Skin of body (tissue), 2 donors: ENCODE data around the gene HUWE1. TPM values are rescaled to one million over a fixed set of nuclear protein-coding genes. Genes with fewer than 3 reads are reported as not detected.

Source experiments
- DNase-seq: peaks from one replicate; lab custom pipeline; 2025; lab: John Stamatoyannopoulos, UW
- total RNA-seq: library from RNA; depleted of rRNA; stranded (reverse); fragments of >200 nt; gene quantifications from one replicate; pipeline ENCODE4 v1.2.3, GENCODE V29; 2014

HUWE1 gene
- total RNA-seq, 1 donor from 2014 or later = 90.4 TPM

- DNase-seq = no peak
These were observed 8.1 kb upstream of the HUWE1 start for GRCh38 chrX:53694642-53695041.

DNA sequence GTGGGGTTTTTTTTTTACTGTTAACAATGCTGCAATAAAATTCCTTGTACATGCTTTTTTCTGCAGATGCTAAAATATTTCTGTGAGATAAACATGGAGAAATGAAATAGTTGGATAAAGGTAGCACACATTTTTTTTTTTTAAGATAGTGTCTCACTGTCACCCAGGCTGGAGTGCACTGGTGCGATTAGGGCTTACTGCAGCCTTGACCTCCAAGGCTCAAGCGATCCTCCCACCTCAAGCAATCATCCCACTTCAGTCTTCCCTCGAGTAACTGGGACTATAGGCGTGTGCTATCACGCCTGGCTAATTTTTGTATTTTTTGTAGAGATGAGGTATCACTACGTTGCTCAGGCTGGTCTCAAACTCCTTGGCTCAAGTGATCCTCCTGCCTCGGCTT is 1.8 kb upstream of the HUWE1 start:
- no peak for DNase-seq

- peak; percentile 0 for DNase-seq
These were observed 808 bp downstream of the HUWE1 start for GRCh38 chrX:53685711-53686110.

DNA sequence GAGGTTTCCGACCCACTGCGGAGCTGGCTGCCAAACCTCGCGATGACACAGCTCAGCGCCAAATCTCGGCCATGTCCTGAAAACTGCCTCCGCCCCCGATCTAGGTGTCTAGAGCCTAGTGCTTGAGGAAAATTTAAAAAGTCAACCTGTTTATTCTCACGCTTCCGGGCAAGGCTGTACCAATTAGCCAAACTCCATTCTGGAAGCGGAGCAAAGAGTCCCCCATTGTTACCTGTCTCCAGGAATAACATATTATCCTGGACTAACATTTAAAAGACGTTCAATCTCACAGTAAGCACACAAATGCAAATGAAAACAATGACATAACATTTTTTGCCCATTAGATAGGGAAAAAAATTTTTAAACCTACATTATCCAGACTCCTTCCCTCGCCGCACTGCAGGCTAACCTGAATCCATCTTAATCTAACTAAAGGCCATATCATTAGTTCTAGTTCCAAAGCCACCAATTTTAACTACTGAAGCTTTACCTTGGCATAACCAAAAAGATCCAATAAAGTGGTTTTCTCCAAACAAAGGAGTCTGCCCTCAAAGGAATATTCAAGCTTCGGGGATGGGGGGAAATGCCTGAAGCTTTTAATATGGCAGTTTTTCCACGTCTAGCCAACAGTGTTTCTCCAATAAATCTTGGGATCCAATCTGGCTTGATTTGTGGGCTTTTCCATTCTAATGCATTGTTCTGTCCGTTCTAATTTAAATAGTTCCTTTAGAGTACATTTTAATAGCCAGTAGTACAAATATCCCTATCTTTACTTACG is 1.9 kb downstream of the HUWE1 start:
- no peak for DNase-seq

DNA sequence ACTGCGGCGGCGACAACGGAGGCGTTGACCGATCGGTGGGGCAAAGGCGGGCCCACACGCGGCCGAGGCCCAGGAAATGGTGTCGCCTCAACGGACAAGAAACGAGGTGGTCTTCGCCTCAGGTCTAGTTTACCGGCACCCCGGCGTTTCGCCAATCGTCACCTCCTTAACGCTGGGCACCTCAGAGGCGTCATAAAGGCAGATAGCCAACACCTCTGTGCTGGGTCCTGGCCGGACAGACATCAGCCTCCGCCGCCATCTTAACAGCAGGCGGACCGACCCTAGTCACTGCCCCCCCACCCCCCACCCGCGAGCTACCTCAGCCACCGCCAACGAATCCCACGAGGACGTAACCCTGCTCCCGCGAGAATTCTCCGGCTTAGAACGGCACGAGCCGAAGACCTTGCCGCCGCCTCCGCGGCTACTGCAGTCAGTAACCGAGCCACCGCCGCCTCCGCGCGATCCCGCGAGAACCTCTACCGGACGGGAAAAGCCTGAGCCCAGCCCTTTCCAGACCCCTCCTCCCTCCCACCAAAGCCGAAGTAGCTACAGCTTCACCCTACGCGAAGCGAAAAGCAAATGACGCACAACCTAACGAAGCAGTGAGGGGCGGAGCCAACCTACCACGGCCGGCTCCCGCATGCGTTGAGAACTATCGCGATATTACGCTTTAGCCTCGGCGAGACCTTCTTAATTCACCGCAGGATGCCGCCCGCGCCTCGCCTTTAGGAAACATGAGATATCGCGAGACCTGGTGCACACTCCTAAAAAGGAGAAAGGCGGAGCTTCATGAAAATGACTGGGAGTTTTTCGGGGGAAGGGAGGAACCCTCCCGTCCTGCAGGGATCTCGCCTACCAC is 2.7 kb downstream of the HUWE1 start:
- peak; percentile 98 for DNase-seq

GRCh38 chrX:53682885-53683555 is 3.5 kb downstream of the HUWE1 start:
- no peak for DNase-seq

DNA sequence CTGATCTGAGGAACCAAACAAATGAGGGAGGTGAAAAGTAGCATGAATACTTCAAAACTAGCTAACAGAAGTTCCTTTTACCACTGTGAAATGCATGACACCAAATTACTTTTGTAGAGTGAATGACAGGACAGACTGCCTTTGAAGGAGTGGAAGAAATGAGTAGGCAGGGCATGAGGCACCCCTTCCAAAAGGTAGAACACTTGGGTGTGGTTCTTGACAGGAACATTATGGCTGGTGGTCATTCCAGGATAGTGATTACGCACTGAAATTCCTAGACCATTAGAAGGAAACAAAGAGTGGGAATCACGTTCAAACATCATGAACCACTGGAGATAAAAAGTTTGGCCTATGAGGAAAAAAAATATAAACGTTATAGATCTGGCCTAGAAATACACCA is 4.9 kb downstream of the HUWE1 start:
- no peak for DNase-seq

DNA sequence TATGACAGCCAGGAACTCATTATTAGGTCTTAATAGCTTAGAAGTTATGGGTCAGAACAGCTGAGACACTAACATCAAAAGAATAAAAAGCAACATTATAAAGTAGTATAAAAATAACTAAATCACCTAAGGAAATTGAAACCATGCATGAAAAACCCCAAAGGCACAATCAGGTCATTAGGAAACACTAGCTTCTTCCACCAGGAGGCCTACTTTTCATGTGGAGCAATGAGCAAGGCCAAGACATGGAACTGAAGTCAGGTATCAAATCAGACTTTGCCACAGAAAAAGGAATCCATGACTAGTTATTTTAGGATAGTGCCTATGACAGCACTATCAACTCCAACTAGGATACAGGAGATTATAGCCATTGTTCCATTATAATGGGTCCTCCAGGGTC is 7.9 kb downstream of the HUWE1 start:
- no peak for DNase-seq

DNA sequence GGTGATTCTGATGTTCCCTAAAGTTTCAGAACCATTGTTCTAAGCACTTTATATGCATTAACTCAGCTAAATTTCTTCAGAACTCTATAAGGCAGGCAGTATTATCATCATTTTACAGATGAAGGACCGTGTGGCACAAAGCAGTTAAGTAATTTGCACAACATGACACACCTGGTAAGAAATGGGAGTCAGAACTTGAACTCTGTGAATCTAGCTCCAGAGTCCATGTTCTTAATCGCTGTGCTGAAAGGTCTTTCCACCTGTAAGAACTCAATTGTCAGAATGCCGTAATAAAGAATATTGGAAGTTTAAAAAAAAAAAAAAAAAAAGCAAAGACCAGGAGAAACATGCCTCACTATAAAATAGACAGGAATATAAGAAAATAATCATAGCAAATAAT is 9.2 kb downstream of the HUWE1 start:
- no peak for DNase-seq

DNA sequence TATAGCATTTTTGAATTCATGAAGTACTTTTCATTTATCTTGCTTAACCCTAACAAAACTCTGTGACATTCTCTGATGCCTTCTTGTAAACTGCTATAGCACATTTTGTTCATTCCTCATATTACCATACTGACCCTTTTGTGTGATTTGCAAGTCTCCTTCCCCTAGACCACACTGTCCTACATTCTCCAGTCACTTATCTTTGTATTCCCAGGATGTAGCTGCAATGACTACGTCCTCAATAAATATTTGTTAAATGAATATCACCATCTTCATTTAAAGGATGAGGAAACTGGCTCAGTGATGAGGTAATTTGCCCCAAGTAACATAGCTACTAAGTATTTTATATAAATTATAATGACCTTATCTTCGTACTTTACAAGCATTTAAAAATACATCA is 11.9 kb downstream of the HUWE1 start:
- no peak for DNase-seq

DNA sequence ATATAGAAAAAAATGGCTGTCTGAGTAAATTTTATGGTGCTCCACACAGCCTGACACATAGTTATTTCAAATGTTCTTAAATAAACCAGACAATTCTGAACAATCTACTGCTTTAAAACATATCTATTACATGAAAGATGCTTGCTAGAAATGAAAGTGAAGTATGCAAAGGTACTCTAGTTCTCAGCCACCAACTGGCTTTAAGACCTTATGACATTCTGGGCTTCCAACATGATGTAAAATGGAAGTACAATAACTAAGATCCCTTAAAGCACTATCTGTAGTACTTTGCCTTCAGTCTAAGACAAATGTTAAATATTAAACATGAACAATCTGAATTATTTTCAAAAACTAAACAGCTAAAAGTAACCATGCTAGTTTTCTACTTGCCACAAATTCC is 17.3 kb downstream of the HUWE1 start:
- no peak for DNase-seq

DNA sequence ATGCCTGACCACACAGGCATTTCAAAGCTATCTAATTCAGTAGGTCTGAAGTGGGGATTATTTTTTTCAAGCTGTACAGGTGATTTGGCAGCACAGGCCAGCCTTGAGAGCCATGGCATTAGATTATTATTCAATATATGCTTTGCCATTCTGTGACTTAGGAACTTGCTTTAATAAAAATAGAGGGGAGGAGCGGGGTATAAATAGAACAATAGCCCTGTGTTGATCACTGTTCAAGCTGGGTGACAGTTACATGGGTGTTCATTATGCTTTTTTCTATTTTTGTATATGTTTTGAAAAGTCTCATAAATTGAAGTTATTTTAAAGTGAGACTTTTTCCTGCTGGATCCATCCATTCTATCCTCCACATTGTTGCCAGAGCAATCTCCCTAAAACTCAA is 20.3 kb downstream of the HUWE1 start:
- DNase-seq = no peak

DNA sequence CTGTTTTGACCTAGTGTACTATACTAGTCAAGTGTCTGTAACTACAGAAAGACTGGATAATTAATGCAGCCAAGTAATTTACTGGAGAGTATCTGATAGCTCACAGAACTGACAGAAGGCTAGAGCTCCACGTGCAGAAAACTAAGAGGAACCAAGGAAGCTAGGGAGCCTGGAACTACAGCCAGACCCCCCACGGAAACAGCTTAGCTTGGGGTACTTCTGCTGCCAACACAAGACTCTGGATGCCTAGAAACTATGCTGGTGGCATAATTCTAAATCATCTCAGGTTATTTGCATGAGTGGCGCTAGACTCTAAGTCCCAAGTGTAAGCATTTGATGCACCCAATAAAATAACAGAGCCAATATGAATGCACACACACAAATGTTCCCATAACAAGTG is 26.5 kb downstream of the HUWE1 start:
- DNase-seq = no peak

DNA sequence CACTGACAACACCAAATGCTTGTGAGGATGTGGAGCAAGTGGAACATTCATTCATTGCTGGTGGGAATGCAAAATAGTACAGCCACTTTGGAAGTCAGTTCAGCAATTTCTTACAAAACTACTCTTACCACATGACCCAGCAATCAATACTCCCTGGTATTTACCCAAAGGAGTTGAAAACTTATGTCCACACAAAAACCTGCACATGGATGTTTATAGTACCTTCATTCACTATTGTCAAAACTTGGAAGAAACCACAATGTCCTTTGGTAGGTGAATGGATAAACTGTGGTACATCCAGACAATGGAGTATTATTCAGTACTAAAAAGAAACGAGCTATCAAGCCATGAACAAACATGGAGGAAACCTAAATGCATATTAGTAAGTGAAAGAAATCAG is 27.5 kb downstream of the HUWE1 start:
- no peak for DNase-seq

DNA sequence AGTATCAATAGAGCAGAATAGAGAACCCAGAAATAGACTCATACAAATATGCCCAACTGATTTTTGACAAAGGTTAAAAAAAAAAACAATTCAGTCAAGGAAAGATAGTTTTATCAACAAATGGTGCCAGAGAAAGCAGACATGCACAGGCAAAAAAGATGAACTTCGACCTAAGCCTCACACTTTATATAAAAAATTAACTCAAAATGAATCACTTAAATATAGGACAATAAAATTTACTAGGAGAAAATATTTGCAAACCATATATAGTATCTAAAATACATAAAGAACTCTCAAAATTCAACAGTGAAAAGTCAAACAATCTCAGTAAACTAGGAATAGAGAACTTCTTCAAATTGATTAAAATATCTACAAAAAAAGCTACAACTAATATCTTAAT is 29.7 kb downstream of the HUWE1 start:
- DNase-seq = no peak

DNA sequence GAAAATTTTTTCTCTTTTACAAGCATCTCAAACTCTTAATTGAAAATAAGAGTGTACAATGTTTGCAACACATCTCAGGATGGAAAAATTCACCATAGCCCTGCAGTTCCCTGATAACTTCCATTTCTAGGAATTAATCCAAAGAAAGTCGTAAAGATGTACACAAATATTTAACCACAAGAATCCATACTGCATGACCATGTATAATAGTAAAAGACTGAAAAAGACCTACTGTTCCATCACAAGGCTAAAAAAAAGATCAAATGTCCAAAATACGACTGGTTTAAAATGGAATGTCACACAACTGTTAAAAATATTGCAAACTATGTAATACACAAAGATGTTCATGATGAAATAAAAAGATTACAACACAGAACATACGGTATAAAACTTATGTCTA is 32.1 kb downstream of the HUWE1 start:
- no peak for DNase-seq

- no peak for DNase-seq
These were observed 41.8 kb downstream of the HUWE1 start for GRCh38 chrX:53644751-53645150.

DNA sequence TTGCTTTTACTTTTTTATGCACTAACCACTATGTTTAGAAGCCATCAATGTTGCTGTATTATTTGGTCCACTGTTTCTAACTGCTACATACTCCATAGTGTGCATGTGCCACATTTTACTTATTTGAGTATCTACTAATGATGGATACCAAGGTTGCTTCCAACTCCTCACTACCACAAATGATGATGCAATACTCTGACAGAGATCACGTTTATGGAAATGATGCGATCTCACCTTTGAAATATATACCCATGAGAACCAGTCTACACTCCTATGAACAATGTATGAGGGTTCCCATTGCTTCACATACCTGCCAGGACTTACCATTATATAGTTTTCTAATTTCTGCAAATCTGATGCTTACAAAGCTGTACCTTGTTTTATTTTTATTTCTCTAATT is 44.2 kb downstream of the HUWE1 start:
- DNase-seq = no peak

- no peak for DNase-seq
These were observed 47.3 kb downstream of the HUWE1 start for GRCh38 chrX:53639257-53639656.

GRCh38 chrX:53637479-53637878 is 49.0 kb downstream of the HUWE1 start:
- no peak for DNase-seq

- no peak for DNase-seq
These were observed 55.4 kb downstream of the HUWE1 start for GRCh38 chrX:53631156-53631555.

- no peak for DNase-seq
These were observed 56.3 kb downstream of the HUWE1 start for GRCh38 chrX:53630261-53630660.
